Measurements from ENCODE around the gene HMCN2.

Gene HMCN2

DNA sequence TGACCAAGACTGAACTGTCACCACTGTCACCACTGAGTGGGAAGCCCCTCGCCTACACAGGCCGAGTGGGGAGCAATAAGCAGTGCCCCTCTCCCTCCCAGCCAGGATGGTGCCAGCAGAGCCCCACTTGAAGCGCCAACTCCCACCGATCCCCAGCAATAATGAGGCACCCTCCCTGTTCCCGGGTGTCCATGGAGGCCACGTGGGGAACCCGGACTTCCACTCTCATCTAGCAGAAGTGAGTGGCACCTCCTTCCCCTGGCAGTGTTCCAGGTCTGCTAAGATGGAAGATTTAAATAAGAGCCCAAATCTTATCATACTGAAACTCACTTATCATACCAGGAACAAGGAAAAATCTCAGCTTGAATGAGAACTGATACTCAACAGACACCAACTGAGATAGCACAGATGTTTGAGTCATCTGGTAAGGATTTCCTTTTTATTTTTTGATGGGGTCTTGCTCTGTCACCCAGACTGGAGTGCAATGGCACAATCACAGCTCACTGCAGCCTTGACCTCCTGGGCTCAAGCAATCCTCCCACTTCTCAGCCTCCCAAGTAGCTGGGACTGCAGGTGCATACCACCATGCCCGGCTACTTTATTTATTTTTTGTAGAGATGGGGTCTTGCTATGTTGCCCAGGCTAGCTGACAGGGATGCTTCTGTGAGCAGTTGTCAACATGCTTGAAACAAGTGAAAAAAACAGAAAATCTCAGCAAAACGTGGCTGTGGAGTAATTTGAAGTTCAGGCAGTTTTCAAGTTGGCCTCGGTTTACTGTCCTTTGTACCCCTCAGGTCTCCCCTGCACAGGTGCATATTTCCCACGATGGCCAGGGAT is 149.6 kb downstream of the HMCN2 start:
- no peak for DNase-seq (ENCODE audit: low read depth)
- TF ChIP-seq, protein P1, sequence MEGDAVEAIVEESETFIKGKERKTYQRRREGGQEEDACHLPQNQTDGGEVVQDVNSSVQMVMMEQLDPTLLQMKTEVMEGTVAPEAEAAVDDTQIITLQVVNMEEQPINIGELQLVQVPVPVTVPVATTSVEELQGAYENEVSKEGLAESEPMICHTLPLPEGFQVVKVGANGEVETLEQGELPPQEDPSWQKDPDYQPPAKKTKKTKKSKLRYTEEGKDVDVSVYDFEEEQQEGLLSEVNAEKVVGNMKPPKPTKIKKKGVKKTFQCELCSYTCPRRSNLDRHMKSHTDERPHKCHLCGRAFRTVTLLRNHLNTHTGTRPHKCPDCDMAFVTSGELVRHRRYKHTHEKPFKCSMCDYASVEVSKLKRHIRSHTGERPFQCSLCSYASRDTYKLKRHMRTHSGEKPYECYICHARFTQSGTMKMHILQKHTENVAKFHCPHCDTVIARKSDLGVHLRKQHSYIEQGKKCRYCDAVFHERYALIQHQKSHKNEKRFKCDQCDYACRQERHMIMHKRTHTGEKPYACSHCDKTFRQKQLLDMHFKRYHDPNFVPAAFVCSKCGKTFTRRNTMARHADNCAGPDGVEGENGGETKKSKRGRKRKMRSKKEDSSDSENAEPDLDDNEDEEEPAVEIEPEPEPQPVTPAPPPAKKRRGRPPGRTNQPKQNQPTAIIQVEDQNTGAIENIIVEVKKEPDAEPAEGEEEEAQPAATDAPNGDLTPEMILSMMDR (IDR thresholded peaks at IDR 0.05; ENCODE audit: control insufficient read depth, insufficient read depth, low read depth, low read length, missing control alignments), result no peak
- no peak overlapping the region for H3K4me3 ChIP-seq (ENCODE audit: control insufficient read depth, low read depth, low read length)

DNA sequence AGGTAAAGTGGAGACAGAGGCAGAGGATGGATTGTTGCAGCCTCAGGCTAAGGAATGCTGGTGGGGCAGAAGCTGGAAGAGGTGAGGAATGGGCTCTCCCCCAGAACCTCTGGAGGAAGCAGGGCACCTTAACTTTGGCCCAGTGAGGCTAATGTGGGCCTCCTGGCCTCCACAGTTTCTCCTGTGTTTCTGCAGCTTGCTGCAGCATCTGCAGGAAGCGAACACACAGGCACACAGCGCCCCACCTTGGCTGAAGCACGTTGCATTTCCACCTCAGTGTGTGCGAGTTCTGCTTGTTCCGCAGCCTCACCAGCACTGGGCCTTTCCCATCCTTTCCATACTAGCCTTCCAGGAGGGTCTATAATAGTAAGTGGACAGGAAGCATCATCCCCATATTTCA is 152.0 kb downstream of the HMCN2 start:
- TF ChIP-seq, protein P1 (IDR thresholded peaks at IDR 0.05; ENCODE audit: control insufficient read depth, insufficient read depth, low read depth, low read length, missing control alignments), result no peak
- H3K4me3 ChIP-seq (ENCODE audit: control insufficient read depth, low read depth, low read length), result no peak overlapping the region
- no peak for DNase-seq (ENCODE audit: low read depth)

DNA sequence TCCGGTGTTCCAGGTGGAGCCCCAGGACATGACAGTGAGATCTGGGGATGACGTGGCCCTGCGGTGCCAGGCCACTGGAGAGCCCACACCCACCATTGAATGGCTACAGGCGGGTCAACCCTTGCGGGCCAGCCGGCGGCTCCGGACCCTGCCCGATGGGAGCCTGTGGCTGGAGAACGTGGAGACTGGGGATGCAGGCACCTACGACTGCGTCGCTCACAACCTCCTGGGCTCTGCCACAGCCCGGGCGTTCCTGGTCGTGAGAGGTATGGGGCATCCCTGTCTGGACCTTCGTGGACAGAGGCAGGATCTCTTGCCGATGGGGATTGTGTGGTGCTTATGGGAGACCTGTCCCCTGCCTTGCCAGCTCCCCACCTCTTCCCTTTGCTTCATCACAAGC is 153.2 kb downstream of the HMCN2 start:
- TF ChIP-seq, protein P1 (IDR thresholded peaks at IDR 0.05; ENCODE audit: control insufficient read depth, insufficient read depth, low read depth, low read length, missing control alignments), result no peak
- no peak overlapping the region for H3K4me3 ChIP-seq (ENCODE audit: control insufficient read depth, low read depth, low read length)
- DNase-seq (ENCODE audit: low read depth), result no peak

DNA sequence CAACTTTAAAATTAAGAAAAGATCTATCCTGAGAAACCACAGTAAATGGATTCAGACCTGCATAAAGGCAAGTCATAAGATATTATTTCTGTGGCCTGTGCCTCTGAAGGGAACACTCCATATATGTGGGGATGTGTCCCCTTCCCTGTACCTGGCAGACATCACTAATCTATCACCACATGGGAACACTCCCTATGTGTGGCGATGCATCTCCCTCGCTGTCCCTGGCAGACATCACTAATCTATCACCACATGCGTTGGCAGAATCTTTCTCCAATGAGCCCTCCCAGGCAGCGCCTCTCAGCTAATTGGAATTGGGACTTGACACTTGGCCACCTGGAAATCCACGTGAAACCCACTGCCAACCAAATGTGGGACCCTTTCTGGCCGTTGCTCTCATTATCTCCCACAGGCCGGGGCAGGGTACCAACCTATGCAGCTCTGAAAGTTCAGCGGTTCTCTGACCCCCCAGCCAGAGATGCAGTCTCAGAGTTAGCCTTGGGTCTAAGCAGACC is 154.0 kb downstream of the HMCN2 start:
- TF ChIP-seq, protein P1 (IDR thresholded peaks at IDR 0.05; ENCODE audit: control insufficient read depth, insufficient read depth, low read depth, low read length, missing control alignments), result no peak
- no peak for DNase-seq (ENCODE audit: low read depth)
- no peak overlapping the region for H3K4me3 ChIP-seq (ENCODE audit: control insufficient read depth, low read depth, low read length)

DNA sequence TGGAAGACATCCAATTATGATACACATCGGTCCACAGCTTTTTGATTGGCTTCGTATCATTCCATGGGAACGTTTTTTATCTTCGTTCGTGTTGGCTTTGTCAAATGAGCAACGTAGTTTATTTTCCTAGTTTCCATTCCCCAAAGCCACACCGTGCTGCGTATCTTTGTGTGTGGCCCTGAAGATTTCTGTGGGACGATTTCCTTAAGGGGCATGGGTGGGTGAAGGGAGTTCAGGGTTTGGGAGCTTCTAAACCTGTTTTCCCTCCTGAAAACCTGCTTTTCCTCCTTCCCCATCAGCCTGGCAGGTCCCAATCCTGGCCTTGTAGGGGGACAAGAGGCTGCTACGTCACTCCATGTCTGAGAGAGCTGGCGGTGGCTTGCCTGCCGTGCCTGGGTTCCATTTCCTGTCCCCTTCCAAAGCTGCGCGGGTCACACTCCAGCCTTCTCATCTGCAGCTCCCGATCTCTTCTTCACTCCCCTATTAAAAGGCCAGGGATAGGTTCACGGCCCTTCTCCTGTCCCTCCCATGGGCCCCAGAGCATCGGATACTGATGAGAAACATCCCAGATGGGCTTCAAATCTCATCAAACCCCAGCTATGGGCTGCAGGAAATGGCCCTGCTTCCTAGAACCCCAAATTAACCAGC is 155.7 kb downstream of the HMCN2 start:
- H3K4me3 ChIP-seq (ENCODE audit: control insufficient read depth, low read depth, low read length), result no peak overlapping the region
- no peak for DNase-seq (ENCODE audit: low read depth)
- TF ChIP-seq, protein P1 (IDR thresholded peaks at IDR 0.05; ENCODE audit: control insufficient read depth, insufficient read depth, low read depth, low read length, missing control alignments), result no peak

DNA sequence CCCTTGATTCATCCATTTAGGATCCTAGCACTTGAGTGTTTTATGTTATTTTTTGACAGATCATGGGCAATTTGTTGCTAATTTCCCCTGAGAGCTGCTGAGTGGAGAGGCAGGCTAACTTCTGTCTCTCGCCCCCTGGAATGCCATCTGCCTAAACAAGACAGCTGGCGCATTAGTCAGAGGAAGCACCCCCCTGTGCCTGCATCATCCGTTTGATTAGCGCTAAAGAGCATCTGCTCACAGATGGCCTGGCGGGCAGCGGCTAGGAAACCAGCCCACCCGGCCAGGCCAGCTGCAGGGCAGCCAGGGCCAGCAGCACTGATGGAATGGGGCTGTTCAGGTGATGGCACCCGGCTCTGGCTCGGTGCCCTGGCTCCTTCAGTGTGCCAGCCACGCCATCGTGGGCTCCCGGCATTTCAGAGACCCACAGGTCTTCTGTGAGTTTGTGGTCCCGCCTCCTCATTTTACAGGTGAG is 156.3 kb downstream of the HMCN2 start:
- H3K4me3 ChIP-seq (ENCODE audit: control insufficient read depth, low read depth, low read length), result no peak overlapping the region
- peak; percentile 45 for DNase-seq (ENCODE audit: low read depth)
- TF ChIP-seq, protein P1 (IDR thresholded peaks at IDR 0.05; ENCODE audit: control insufficient read depth, insufficient read depth, low read depth, low read length, missing control alignments), result no peak
